Forelimb muscle (tissue), 1 donor: ENCODE measurements around the gene TSGA10. TPM values are rescaled to one million over a fixed set of nuclear protein-coding genes. Genes with fewer than 3 reads are reported as not detected.
A peak's percentile ranks its signal among the peaks of the same experiment; 100 is the strongest.
"Not testable (repeated sequence)": the region's sequence is repeated elsewhere in the genome, so short reads cannot be mapped to it uniquely, and the experiment has no call there.

ENCODE experiments used
- DNase-seq: peaks from one replicate; pipeline ENCODE4 v3.0.0-alpha.2; 2013; ENCODE audit warnings: low read depth
- polyA plus RNA-seq: library from polyadenylated mRNA; unstranded; fragments of 120-200 nt; gene quantifications from one replicate; pipeline ENCODE4 v1.2.1, GENCODE V29; 2013; ENCODE audit not compliant: insufficient read length

The TSGA10 gene, protein sequence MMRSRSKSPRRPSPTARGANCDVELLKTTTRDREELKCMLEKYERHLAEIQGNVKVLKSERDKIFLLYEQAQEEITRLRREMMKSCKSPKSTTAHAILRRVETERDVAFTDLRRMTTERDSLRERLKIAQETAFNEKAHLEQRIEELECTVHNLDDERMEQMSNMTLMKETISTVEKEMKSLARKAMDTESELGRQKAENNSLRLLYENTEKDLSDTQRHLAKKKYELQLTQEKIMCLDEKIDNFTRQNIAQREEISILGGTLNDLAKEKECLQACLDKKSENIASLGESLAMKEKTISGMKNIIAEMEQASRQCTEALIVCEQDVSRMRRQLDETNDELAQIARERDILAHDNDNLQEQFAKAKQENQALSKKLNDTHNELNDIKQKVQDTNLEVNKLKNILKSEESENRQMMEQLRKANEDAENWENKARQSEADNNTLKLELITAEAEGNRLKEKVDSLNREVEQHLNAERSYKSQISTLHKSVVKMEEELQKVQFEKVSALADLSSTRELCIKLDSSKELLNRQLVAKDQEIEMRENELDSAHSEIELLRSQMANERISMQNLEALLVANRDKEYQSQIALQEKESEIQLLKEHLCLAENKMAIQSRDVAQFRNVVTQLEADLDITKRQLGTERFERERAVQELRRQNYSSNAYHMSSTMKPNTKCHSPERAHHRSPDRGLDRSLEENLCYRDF
- 2.5 TPM for polyA plus RNA-seq

DNA sequence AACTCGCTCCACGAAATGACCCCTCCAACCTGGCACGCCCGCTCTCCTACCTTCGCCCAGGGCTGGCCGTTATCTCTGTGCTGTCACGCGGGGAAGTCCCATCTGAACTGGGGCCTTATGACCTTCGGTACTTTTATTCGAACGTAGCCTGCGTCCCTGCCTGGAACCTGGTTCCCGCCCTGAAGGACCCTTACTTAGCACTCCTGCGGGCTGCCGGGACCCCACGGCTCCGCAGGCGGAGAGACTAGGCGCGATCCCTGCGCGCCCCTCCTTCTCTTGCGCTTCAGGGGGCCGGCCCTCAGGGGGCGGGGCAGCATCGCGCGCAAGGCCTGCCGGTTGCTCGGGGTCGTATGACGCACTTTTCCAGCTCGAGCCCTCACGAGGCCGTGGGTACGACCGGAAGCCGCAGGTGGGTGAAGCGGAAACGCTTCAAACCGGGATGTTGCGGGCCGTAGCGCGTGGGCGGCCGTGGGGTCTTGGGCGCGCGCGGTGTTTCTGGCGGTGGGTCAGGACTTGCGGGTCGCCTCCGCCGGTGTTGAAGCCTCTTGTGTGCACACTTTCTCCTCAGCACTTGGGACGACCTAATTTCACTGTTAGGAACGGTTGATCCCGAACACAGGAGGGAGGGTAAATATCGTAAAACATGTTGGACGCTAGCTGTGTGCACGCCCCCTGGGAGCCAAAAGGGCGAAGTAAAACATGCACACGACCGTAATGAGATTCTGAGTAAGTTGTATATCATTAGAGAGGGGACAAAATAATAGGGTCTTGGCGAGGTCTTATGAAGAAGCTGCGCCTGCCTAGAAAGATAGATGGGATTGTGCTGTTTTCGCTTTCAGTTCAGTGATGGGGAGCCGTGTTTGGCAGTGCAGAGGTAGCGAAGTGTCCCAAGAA, at the start of gene TSGA10, which contains the start of gene LIPT1:
TSGA10 (minus strand) TSS at position 300 of the 894 bp plus-strand sequence. CDS start 45,503 bp downstream, outside the sequence.
LIPT1 (plus strand) TSS at position 325 of the 894 bp plus-strand sequence. CDS start 6,991 bp downstream, outside the sequence.
- DNase-seq: peak; percentile 90

DNA sequence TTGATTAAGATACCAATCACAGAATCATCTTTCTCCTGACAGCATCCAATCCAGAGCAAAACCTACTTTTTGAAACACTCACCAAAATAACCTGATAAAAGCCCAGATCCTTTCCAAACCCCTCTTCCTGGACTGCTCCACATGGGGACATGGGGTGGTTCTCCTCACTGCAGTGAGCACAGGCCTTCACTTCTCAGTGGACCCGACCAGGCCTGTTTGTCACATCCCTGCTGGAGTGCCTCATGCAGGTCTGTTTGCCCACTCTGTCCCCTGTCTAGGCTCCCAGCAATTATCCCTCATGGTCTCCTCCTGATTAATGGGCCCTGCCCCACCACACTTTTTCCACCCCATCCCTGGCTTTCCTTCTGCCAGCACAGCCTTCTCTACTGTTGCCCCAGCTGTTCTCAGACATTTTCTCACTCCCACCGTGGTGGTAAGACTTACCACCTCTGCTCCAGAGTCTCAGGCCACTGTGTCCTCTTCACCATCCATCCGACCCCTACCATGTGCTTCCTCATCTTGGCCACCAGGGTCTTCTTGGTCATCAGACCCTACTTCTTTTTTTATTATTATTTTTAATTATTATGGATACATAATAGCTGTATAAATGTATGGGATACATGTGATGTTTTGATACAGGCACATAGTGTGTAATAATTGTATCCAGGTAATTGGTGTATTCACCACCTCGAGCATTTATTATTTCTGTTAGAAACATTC, 47.4 kb upstream of the TSGA10 start:
- DNase-seq: no peak

DNA sequence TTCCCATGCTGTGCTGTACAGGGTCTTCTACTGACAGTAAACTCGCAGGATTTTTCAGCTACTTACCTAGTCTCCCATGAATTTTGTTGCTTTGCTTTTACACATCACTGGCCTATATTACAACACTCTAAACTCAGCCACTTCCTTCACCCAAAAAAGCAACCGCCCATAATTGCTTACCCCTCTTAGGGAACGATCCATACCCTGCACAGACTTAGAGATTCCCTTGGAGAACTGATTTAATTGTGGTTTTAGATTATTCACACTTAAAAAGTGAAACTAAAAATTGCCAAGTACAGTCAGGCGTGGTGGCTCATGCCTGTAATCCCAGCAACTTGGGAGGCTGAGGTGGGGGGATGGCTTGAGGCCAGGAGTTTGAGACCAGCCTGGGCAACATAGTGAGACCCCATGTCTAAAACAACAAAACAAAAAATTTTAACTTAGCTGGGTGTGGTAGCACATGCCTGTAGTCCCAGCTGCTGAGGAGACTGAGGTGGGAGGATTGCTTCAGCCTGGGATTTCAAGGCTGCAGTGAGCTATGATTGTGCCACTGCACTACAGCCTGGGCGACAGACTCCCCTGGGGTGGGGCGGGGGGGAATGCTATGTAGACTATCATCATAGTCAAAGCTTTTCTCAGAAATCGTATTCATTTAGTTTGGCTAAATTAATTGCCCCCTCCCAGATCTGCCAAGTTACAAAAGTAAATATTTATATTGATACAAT, 45.5 kb upstream of the TSGA10 start:
- no peak for DNase-seq

DNA sequence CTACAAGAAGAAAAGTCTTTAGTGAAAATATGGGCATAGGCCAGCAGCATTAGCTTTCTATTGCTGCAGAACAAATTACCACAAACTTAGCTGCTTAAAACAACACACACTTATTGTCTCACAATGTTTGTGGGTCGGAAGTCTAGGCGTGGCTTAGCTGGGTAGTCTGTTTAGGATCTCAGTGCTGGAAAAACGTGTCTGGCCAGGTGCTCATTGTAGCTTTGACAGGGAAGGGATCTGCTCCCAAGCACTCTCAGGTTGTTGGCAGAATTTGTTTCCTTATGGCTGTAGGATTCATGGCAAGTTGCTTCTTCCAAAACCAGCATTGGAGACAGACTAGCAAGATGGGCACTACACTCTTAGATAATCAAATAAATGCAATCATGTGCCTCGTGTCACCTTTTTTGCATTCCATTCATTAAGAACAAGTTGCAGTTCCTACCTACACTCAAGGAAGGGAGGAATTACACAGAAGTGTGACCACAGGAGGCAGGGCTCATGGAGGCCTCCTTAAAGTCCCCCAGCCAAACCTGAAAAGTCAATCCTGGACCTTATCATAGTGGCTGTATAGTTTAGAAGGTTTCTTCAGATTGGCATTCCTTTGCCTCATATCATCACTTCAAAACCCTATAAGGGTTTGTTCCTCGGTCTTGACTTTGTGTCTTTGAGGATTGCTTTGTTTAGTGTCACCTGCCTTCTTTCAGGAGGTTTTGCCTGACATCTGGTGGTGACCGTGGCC, 43.5 kb upstream of the TSGA10 start:
- no peak for DNase-seq

DNA sequence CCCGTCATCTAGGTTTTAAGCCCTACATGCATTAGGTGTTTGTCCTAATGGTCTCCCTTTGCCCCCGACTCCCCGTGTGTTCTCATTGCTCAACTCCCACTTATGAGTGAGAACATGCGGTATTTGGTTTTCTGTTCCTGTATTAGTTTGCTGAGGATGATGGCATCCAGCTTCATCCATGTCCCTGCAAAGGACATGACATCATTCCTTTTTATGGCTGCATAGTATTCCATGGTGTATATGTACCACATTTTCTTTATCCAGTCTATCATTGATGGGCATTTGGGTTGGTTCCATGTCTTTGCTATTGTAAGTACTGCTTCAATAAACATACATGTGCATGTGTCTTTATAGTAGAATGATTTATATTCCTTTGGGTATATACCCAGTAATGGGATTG, 37.6 kb upstream of the TSGA10 start:
- not testable (repeated sequence) for DNase-seq

- no peak for DNase-seq
These were observed 35.8 kb upstream of the TSGA10 start for GRCh38 chr2:99190548-99190947.

GRCh38 chr2:99188357-99188756, 33.6 kb upstream of the TSGA10 start:
- DNase-seq: no peak

GRCh38 chr2:99187011-99187410, 32.3 kb upstream of the TSGA10 start:
- no peak for DNase-seq

- DNase-seq: no peak
These were observed 30.1 kb upstream of the TSGA10 start for GRCh38 chr2:99184811-99185210.

DNA sequence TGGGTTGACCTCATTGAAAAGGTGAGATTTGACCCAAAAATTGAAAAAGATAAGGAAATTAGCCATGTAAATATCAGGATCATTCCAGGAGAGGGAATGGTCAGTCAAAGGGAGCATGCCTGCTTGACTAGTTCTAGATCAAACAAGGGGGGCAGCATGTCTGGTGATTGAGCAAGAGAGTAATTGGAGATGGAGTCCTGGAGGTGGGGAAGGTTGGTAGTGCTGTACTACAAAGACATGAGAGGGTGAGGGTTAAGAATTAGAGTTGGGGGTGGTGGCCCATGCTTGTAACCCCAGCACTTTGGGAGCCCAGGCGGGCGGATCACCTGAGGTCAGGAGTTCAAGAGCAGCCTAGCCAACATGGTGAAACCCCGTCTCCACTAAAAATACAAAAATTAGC, 28.3 kb upstream of the TSGA10 start:
- no peak for DNase-seq

- DNase-seq: no peak
These were observed 26.9 kb upstream of the TSGA10 start for GRCh38 chr2:99181624-99182000.

DNA sequence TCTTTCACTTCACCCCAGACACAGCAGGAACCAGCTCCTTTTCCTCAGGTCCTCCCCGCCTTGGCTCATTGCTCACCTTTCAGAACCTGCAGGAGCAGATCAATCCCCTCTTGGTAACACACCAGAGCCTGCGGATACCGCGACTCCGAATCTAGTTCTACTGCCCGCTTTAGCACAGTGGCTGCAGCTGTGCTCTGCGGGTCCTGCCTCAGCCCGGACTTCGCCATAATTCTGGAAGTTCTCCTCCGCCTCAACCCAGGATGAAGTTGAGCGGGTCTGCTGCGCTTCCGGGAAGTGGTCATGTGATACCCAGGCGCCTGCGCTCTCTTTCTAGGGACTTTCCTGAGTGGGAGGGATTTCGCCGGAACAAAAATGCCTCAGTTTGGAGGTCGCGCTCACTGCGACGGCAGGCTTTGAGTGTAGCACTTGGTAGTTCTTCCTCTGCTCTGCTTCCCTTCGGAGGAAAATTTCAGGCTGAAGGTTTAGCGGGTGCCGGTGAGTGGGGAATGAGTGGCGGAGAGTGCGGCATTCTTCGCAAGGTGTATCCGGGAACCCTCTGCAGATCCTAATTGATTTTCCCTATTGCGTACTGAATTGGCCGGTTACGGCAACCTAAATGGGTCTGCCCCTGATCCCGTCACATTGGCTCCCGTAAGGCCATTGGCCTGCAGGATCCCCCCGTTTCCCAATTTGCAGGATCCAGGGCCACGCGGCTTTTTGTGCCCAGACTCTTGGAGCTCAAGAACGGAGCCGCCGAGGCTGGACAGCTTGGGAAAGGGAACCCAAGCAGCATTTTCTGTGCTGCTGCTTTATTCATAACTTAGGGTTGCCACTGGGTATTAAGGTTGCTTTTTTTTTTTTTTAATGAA, 26.2 kb upstream of the TSGA10 start, which contains the start of the genes MITD1 and MRPL30:
MITD1 (minus strand) TSS at position 304 of the 869 bp plus-strand sequence; CDS start at position 227, 77 bp downstream.
MRPL30 (plus strand) TSS at position 430 of the 869 bp plus-strand sequence. CDS start 5,020 bp downstream, outside the sequence.
- DNase-seq: peak; percentile 95

DNA sequence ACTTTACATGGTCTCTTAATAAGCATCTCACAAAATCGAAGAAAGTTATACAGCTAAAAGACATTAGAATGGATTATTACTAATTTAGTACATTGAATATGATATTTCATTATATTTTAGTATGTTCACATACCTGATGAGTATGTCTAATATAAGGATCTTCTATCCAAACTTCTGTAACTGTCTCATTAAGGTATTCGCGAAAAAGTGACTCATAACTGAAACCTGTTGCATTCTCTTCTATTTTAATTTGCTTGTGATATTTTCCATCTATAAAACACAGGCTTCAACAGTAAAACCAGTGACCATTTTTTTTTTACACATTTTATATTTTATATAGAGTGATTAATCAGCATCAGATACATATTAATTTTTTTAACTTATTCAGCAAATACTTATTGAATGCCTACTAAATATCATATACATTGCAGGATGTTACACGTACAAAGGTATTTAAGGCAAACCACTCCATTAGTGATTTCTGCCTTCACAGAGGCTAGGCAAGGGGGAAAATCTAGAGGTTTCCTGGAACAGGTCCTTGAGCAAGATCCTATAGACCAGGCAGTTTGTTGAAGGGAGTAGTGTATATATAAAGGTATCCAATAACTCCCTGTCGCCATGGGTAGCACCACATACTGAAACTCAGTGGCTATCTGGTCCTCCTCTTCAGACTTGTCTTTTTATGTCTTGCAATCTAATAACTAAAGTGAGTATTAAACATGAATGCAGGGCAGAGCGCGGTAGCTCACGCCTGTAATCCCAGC, 16.8 kb upstream of the TSGA10 start:
- DNase-seq: no peak

DNA sequence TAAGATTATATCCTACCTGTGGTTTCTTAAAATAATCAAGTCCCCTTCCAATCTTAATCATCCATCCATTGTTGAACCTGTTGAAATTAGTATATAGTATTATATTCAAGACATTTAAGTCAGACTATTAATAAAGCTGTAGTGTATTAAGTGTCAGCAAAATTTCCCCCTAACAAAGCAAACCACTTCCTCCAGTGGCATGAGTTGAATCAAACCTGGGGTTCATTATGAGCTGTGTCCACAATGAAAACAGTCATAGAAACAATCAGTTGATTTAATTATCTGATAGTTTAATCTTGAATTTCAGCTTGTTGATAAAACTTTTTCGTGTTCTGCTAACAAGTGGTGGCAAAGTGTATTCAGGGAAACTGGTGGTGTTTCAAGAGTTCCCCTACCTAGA, 14.8 kb upstream of the TSGA10 start:
- DNase-seq: no peak

- no peak for DNase-seq
These were observed 11.5 kb upstream of the TSGA10 start for GRCh38 chr2:99166218-99166617.

GRCh38 chr2:99159594-99159993, 4.9 kb upstream of the TSGA10 start:
- DNase-seq: no peak

- DNase-seq: no peak
These were observed 3.9 kb upstream of the TSGA10 start for GRCh38 chr2:99158599-99158998.

DNA sequence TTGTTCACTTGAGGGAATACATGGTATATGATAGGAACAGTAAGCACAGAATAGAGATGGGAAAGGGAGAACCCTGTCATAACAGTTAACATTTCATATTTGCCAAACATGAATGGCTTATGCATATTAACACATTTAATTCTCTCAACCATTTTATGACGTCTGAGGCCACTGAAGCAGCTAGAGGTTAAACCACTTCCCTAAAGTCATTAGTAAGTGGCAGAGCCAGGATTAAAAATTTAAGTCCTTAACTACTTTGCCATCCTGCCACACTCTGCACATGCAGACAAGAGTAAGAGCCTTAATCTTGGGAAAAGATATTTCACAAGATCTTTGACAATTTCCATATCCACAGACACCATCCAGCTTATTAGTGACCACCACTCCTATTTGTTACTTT, 2.1 kb upstream of the TSGA10 start:
- DNase-seq: no peak
